Type B pancreatic cell (in vitro differentiated cells): ENCODE results near the gene SPRYD3. TPM values are rescaled to one million over a fixed set of nuclear protein-coding genes. Genes with fewer than 3 reads are reported as not detected.
A peak's percentile ranks its signal among the peaks of the same experiment; 100 is the strongest.

Experiments used
- DNase-seq: peaks from one replicate; pipeline ENCODE4 v3.0.0; 2021; ENCODE audit warnings: mixed read lengths; ENCODE audit not compliant: unreplicated experiment; ENCODE audit errors: extremely low spot score
- H3K27ac Mint-ChIP-seq: 2 replicates; pipeline ENCODE4 v1.8.0; 2021; ENCODE audit warnings: mild to moderate bottlenecking, mixed read lengths
- H3K27me3 Mint-ChIP-seq: 2 replicates; pipeline ENCODE4 v1.8.0; 2021; ENCODE audit warnings: mixed read lengths
- H3K36me3 Mint-ChIP-seq: 2 replicates; pipeline ENCODE4 v1.8.0; 2021; ENCODE audit warnings: mixed read lengths
- H3K4me1 Mint-ChIP-seq: one replicate; pipeline ENCODE4 v1.8.0; 2021; ENCODE audit warnings: mixed read lengths; ENCODE audit not compliant: unreplicated experiment
- H3K4me3 Mint-ChIP-seq: 2 replicates; pipeline ENCODE4 v1.8.0; 2021; ENCODE audit warnings: mild to moderate bottlenecking, mixed read lengths
- H3K9me3 Mint-ChIP-seq: 2 replicates; pipeline ENCODE4 v1.8.0; 2021; ENCODE audit warnings: mixed read lengths
- total RNA-seq: library from RNA; stranded (reverse); gene quantifications from 2 replicates; pipeline ENCODE4 v1.2.1, GENCODE V29; 2021; ENCODE audit warnings: low replicate concordance
- TF ChIP-seq, protein P1 (sequence below): fragments of 200-600 bp; sonication (generic); conservative IDR thresholded peaks from 2 replicates; pipeline ENCODE4 v1.5.0; 2021; ENCODE audit warnings: antibody characterized with exemption, mild to moderate bottlenecking

SPRYD3 gene
- total RNA-seq, 1 donor from 2014 or later, result 22.1 TPM

DNA sequence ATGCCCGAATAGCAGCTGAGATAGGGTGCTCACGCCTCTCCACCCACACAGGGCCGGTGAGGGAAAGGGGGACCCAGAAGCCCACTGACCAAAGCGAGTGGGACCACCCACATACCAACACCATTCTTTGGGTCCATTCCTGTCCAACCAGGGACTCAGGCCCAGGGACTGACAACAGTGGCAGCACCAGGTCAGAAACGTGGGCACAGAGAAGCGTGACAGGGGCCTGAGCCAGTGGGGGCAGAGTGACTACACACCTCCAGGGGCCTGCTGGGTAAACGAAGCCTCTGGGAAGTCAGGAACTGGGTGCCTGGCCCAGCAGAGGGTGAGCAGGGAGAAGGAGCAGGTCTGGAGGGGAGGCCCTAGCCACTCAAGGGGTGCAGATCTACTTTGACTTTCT lies 13.7 kb downstream of the SPRYD3 start:
- H3K27ac Mint-ChIP-seq, result no peak overlapping the region
- no peaks in the 10 kb centered on the region for H3K27me3 Mint-ChIP-seq
- peaks cover 7% of the 10 kb centered on the region for H3K36me3 Mint-ChIP-seq
- no peak overlapping the region for H3K4me3 Mint-ChIP-seq
- peaks cover 31% of the 10 kb centered on the region for H3K4me1 Mint-ChIP-seq
- TF ChIP-seq, protein P1, sequence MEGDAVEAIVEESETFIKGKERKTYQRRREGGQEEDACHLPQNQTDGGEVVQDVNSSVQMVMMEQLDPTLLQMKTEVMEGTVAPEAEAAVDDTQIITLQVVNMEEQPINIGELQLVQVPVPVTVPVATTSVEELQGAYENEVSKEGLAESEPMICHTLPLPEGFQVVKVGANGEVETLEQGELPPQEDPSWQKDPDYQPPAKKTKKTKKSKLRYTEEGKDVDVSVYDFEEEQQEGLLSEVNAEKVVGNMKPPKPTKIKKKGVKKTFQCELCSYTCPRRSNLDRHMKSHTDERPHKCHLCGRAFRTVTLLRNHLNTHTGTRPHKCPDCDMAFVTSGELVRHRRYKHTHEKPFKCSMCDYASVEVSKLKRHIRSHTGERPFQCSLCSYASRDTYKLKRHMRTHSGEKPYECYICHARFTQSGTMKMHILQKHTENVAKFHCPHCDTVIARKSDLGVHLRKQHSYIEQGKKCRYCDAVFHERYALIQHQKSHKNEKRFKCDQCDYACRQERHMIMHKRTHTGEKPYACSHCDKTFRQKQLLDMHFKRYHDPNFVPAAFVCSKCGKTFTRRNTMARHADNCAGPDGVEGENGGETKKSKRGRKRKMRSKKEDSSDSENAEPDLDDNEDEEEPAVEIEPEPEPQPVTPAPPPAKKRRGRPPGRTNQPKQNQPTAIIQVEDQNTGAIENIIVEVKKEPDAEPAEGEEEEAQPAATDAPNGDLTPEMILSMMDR, result no peak
- no peaks in the 10 kb centered on the region for H3K9me3 Mint-ChIP-seq
- no peak for DNase-seq

DNA sequence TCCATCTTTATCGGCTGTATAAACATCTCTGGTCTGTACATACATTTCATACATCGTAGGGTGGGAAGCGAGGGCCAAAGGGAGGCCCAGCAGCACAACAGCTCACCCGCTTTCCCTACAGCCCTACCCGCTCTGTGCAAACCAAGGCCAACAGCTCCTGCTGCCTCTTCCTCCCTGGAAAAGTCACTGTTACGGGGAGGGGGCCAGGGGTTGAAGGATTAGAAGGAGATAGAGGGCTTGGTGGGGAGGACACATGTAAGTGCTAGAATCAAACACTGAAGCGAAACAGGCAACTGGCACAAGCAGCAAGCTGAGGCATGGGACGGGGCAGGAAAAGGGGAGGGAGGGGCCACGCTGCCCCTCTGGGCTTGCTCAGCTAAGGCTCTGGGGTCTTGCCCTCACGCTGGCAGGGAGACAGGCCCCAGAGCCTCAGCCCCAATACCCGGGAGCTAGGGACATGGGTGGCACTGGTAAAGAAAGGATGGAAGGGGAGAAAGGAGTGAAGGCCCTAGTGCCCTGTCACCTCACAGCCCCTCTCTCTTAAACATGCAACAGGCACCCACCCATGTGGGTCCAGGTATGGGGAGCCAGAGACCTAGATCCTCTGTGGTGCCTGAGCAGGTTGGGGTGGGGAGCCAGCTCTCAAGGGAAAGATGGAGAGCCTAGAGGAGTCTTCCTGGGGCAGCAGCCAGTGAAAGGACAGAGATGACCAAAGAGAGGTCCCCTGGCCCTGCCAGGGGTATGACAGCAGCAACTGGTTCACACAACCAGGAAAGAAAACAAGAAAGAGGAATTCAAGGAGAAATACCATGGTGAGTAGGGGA lies 14.4 kb downstream of the SPRYD3 start:
- TF ChIP-seq, protein P1, result no peak
- no peak overlapping the region for H3K4me3 Mint-ChIP-seq
- peaks cover 3% of the 10 kb centered on the region for H3K36me3 Mint-ChIP-seq
- H3K27ac Mint-ChIP-seq, result no peak overlapping the region
- H3K27me3 Mint-ChIP-seq, result no peaks in the 10 kb centered on the region
- peaks cover 24% of the 10 kb centered on the region for H3K4me1 Mint-ChIP-seq
- no peaks in the 10 kb centered on the region for H3K9me3 Mint-ChIP-seq
- no peak for DNase-seq

DNA sequence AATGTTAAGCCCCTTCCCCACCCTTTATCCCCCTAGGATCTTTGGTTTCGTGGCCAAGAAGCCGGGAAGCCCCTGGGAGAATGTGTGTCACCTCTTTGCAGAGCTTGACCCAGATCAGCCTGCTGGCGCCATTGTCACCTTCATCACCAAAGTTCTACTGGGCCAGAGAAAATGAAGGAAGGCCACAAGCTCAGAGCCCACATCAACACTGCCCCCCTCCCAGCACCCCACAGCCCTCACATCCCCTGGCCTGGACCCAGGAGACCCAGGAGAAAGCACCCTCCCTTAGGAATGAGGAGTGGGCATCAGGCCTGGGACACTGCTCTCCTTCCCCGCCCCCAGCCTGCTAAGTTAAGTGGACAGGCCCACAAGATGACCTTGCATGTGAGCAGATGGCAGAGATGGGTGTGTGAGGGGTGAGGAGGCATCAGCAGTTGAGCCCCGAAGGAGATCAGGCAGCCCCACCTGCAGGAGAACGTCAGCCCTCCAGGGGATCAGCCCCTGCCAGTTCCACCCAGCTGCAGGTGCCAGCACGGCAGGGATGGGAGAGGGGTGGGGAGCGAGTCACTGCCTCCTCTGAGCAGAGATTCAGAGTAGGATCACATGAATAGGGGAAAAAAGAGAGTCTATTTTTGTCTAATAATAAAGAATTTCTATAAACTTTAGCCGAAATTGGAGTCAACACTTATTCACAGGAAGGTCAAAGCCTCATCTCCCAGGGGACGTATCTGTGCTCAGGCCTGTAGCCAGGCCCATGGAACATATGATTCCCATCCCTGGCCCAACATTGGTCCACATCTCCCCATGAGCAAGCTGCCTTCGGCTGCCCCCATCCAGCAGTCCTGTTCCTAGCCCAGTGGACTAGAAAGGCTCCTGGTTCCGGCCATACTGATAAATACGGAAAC lies 15.2 kb downstream of the SPRYD3 start:
- no peak overlapping the region for H3K4me3 Mint-ChIP-seq
- DNase-seq, result no peak
- H3K9me3 Mint-ChIP-seq, result no peaks in the 10 kb centered on the region
- TF ChIP-seq, protein P1, result no peak
- peaks cover 23% of the 10 kb centered on the region for H3K4me1 Mint-ChIP-seq
- peaks cover 3% of the 10 kb centered on the region for H3K36me3 Mint-ChIP-seq
- peak overlapping the region; percentile 56 for H3K27ac Mint-ChIP-seq
- no peaks in the 10 kb centered on the region for H3K27me3 Mint-ChIP-seq

DNA sequence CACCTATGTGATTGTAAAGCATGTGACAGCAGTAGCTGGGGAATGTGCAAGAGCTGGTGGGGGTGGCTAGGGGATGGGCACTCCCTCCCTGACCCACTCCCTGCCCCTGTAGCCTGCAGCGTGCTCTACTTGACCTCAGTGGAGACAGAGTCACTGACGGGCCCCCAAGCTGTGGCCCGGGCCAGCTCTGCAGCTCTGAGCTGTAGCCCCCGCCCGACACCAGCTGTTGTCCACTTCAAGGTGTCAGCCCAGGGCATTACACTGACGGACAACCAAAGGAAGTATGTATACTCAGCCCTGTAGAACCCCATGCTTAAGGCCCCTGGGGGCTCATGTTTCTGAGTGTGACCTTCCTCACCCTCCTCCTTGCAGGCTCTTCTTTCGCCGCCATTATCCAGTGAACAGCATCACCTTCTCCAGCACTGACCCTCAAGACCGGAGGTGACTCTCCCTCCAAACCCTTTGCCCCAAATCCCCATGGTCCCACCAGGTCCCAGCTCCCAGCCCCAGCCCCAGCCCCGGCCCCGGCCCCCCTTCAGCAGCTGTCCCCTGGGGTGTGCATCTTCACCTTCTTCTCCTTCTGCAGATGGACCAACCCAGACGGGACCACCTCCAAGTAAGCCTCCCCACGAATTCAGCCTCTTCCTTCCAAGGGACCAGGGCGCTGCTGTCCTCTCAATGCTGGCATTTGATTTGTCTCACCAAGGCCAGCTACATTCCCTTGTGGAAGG lies 16.0 kb downstream of the SPRYD3 start:
- no peak for DNase-seq
- H3K4me1 Mint-ChIP-seq, result peaks cover 18% of the 10 kb centered on the region
- TF ChIP-seq, protein P1, result no peak
- no peaks in the 10 kb centered on the region for H3K9me3 Mint-ChIP-seq
- no peak overlapping the region for H3K4me3 Mint-ChIP-seq
- H3K27ac Mint-ChIP-seq, result no peak overlapping the region
- peaks cover 3% of the 10 kb centered on the region for H3K36me3 Mint-ChIP-seq
- H3K27me3 Mint-ChIP-seq, result no peaks in the 10 kb centered on the region
